GM06990 (cell line): ENCODE measurements around the gene RNASE9.

Source experiments
- DNase-seq: peaks from one replicate; pipeline ENCODE4 v3.0.0-alpha.2; 2011; ENCODE audit not compliant: insufficient read length; ENCODE audit errors: extremely low read depth
- H3K27me3 ChIP-seq: replicated peaks from 2 replicates; pipeline ENCODE4 v1.6.0; 2011; ENCODE audit warnings: low read length; ENCODE audit not compliant: control insufficient read depth, insufficient read depth
- H3K36me3 ChIP-seq: 2 replicates; pipeline ENCODE4 v1.5.1; 2011; ENCODE audit warnings: low read length; ENCODE audit not compliant: control insufficient read depth, insufficient read depth
- H3K4me3 ChIP-seq: replicated peaks from 2 replicates; pipeline ENCODE4 v1.5.1; 2011; ENCODE audit warnings: low read depth, mild to moderate bottlenecking, control low read depth, low read length
- CTCF ChIP-seq: IDR thresholded peaks from 2 replicates; pipeline ENCODE4 v1.5.1; 2011; ENCODE audit warnings: low read length, control low read depth, mild to moderate bottlenecking, inconsistent platforms; ENCODE audit not compliant: insufficient read depth, poor library complexity, severe bottlenecking

The RNASE9 gene

GRCh38 chr14:20557212-20557542 is 3.7 kb downstream of the RNASE9 start:
- TF ChIP-seq CTCF, result no peak
- H3K4me3 ChIP-seq, result no peak overlapping the region
- H3K36me3 ChIP-seq, result no peaks in the 10 kb centered on the region
- H3K27me3 ChIP-seq, result no peaks in the 10 kb centered on the region; the same call in 1 of the 2 replicates
- DNase-seq, result no peak

GRCh38 chr14:20556500-20557211 is 4.2 kb downstream of the RNASE9 start:
- no peaks in the 10 kb centered on the region; the same call in 1 of the 2 replicates for H3K27me3 ChIP-seq
- DNase-seq, result no peak
- no peaks in the 10 kb centered on the region for H3K36me3 ChIP-seq
- no peak overlapping the region for H3K4me3 ChIP-seq
- TF ChIP-seq CTCF, result no peak

GRCh38 chr14:20555845-20556244 is 5.0 kb downstream of the RNASE9 start:
- no peaks in the 10 kb centered on the region; the same call in 1 of the 2 replicates for H3K27me3 ChIP-seq
- no peak overlapping the region for H3K4me3 ChIP-seq
- no peak for TF ChIP-seq CTCF
- H3K36me3 ChIP-seq, result no peaks in the 10 kb centered on the region
- DNase-seq, result no peak

- Histone ChIP-seq H3K4me3 (no peak overlapping the region), H3K27me3 (peaks cover 2% of the 10 kb centered on the region), H3K36me3 (no peaks in the 10 kb centered on the region)
- TF ChIP-seq CTCF, result no peak
- no peak for DNase-seq
Observed at GRCh38 chr14:20553024-20553423, 7.8 kb downstream of the RNASE9 start.

GRCh38 chr14:20551606-20552005 is 9.2 kb downstream of the RNASE9 start:
- no peak for DNase-seq
- TF ChIP-seq CTCF, result no peak
- Histone ChIP-seq H3K36me3 (no peaks in the 10 kb centered on the region), H3K27me3 (peaks cover 2% of the 10 kb centered on the region), H3K4me3 (no peak overlapping the region)

- TF ChIP-seq CTCF, result no peak
- no peak overlapping the region for H3K4me3 ChIP-seq
- H3K27me3 ChIP-seq, result peaks cover 2% of the 10 kb centered on the region
- DNase-seq, result no peak
- H3K36me3 ChIP-seq, result no peaks in the 10 kb centered on the region
Observed at GRCh38 chr14:20550926-20551325, 9.9 kb downstream of the RNASE9 start.
